GM19397 (cell line): ENCODE measurements around the gene PAQR6.

Source experiments
- ATAC-seq: cut with Tn5 transposase; IDR thresholded peaks from one replicate; pipeline ENCODE4 v1.9.1; 2021; ENCODE audit warnings: mild to moderate bottlenecking, moderate library complexity; ENCODE audit not compliant: unreplicated experiment

Gene PAQR6

GRCh38 chr1:156263288-156263655 is 15.4 kb upstream of the PAQR6 start:
- ATAC-seq = no peak

GRCh38 chr1:156262461-156263287 is 14.8 kb upstream of the PAQR6 start:
- no peak for ATAC-seq

GRCh38 chr1:156260896-156261295 is 13.0 kb upstream of the PAQR6 start:
- ATAC-seq = no peak

- no peak for ATAC-seq
These were observed 11.9 kb upstream of the PAQR6 start for GRCh38 chr1:156259805-156260204.

GRCh38 chr1:156258859-156259258 is 11.0 kb upstream of the PAQR6 start:
- no peak for ATAC-seq

- ATAC-seq = no peak
These were observed 9.9 kb upstream of the PAQR6 start for GRCh38 chr1:156257711-156258110.

- no peak for ATAC-seq
These were observed 5.8 kb upstream of the PAQR6 start for GRCh38 chr1:156253634-156254033.

- ATAC-seq = no peak
These were observed 3.7 kb upstream of the PAQR6 start for GRCh38 chr1:156251527-156251926.

GRCh38 chr1:156249593-156249992 is 1.7 kb upstream of the PAQR6 start:
- ATAC-seq = no peak

GRCh38 chr1:156248323-156248683 is 447 bp upstream of the PAQR6 start:
- ATAC-seq = no peak

GRCh38 chr1:156246781-156247459 is 936 bp downstream of the PAQR6 start:
- ATAC-seq = no peak

- no peak for ATAC-seq
These were observed 1.5 kb downstream of the PAQR6 start for GRCh38 chr1:156246241-156246780.

GRCh38 chr1:156245451-156246232 is 2.2 kb downstream of the PAQR6 start:
- ATAC-seq = no peak

GRCh38 chr1:156244712-156245111 is 3.1 kb downstream of the PAQR6 start:
- ATAC-seq = no peak

GRCh38 chr1:156244126-156244525 is 3.7 kb downstream of the PAQR6 start:
- ATAC-seq = no peak

- ATAC-seq = no peak
These were observed 5.1 kb downstream of the PAQR6 start for GRCh38 chr1:156242738-156243137.

GRCh38 chr1:156241926-156242325 is 5.9 kb downstream of the PAQR6 start, which contains the start of gene BGLAP:
TSS of gene BGLAP (plus strand) at chr1:156242184. CDS start at chr1:156242232, 48 bp downstream.
- ATAC-seq = no peak

- no peak for ATAC-seq
These were observed 6.5 kb downstream of the PAQR6 start for GRCh38 chr1:156241311-156241811.

GRCh38 chr1:156238248-156238647 is 9.6 kb downstream of the PAQR6 start:
- no peak for ATAC-seq

GRCh38 chr1:156236164-156236563 is 11.7 kb downstream of the PAQR6 start:
- no peak for ATAC-seq
